ENCODE results near the gene DUSP22.

GRCh38 chr6:338815-339262 lies 46.6 kb downstream of the DUSP22 start:
- TF ChIP-seq CTCF (IDR thresholded peaks at IDR 0.05), result no peak
- no peak for TF ChIP-seq EZH2 (IDR thresholded peaks at IDR 0.05)
- TF ChIP-seq EZH2phosphoT487 (IDR thresholded peaks at IDR 0.05), result no peak
